Measurements from ENCODE around the gene TMEM140. TPM values are rescaled to one million over a fixed set of nuclear protein-coding genes. Genes with fewer than 3 reads are reported as not detected.

The TMEM140 gene
- total and polyA plus RNA-seq, 2 of the 13 experiments (the other 11 are each of a cell fraction or from before 2014, with no cell fraction given) = 9.2 to 21.7 TPM

GRCh38 chr7:135199439-135199838 is 51.6 kb downstream of the TMEM140 start:
- no peaks in the 10 kb centered on the region for H4K20me1 ChIP-seq (ENCODE audit: insufficient read depth, low read length)
- whole genome bisulfite sequencing (ENCODE audit: low lambda C conversion rate) = 94% methylated on average over 3 of the region's 4 CpGs
- POLR2A ChIA-PET = no interaction called here
- ATAC-seq (no peak), FAIRE-seq (no peak), DNase-seq (ENCODE audit: low spot score) (no peak)
- no peak overlapping the region for H2AFZ ChIP-seq (ENCODE audit: low read length)
- H3K4me3 ChIP-seq (replicated peaks in 1 of 3; ENCODE audit: insufficient read depth in 1 of 3, low read depth in 2 of 3, low read length in 3 of 3) = no peak overlapping the region
- no peak overlapping the region for H3K4me2 ChIP-seq (ENCODE audit: low read depth, low read length)
- no peak overlapping the region for H3K27ac ChIP-seq (ENCODE audit: extremely low read length, insufficient read depth, low read length)
- no TSS peak for BruUV-seq (replicated peaks)
- no peaks in the 10 kb centered on the region for H3K4me1 ChIP-seq (ENCODE audit: insufficient read depth, low read length)
- no peak for TF ChIP-seq SSRP1 (CRISPR knock-in tag; IDR thresholded peaks at IDR 0.05)
- H3K9ac ChIP-seq (ENCODE audit: insufficient read depth, low read depth, low read length) = no peak overlapping the region
- in situ Hi-C loops (cut with HindIII; ENCODE audit: extremely low pct_ligation_motif_present, low pct_unique_long_range_greater_than_20kb) = no loop called here
- no peaks in the 10 kb centered on the region for H3K79me2 ChIP-seq (ENCODE audit: insufficient read depth, low read length)
- peaks cover 35 to 67% of the 10 kb centered on the region in 2 experiments for H3K36me3 ChIP-seq (replicated peaks in 1 of 2; ENCODE audit: control insufficient read depth in 1 of 2, insufficient read depth in 2 of 2, low read length in 2 of 2)
- CTCF ChIA-PET (ENCODE audit: low intra/inter-chr PET ratio, low total read pairs) = no interaction called here
- H3K27me3 ChIP-seq (ENCODE audit: control insufficient read depth in 1 of 2, insufficient read depth in 2 of 2, low read length in 2 of 2) = no peaks in the 10 kb centered on the region
- H3K9me3 ChIP-seq (ENCODE audit: low read length) = no peaks in the 10 kb centered on the region
- intact Hi-C loops (cut with micrococcal nuclease; ENCODE audit: unreplicated experiment) = no loop called here

- intact Hi-C loops (cut with micrococcal nuclease; ENCODE audit: unreplicated experiment) = no loop called here
- Histone ChIP-seq H3K36me3 (replicated peaks in 1 of 2; ENCODE audit: control insufficient read depth in 1 of 2, insufficient read depth in 2 of 2, low read length in 2 of 2) (peaks cover 28 to 63% of the 10 kb centered on the region in 2 experiments), H3K27me3 (ENCODE audit: control insufficient read depth in 1 of 2, insufficient read depth in 2 of 2, low read length in 2 of 2) (no peaks in the 10 kb centered on the region), H3K9me3 (ENCODE audit: low read length) (no peaks in the 10 kb centered on the region), H3K4me2 (ENCODE audit: low read depth, low read length) (no peak overlapping the region), H3K4me1 (ENCODE audit: insufficient read depth, low read length) (no peaks in the 10 kb centered on the region), H2AFZ (ENCODE audit: low read length) (no peak overlapping the region), H4K20me1 (ENCODE audit: insufficient read depth, low read length) (no peaks in the 10 kb centered on the region), H3K9ac (ENCODE audit: insufficient read depth, low read depth, low read length) (no peak overlapping the region), H3K4me3 (replicated peaks in 1 of 3; ENCODE audit: insufficient read depth in 1 of 3, low read depth in 2 of 3, low read length in 3 of 3) (no peak overlapping the region), H3K79me2 (ENCODE audit: insufficient read depth, low read length) (no peaks in the 10 kb centered on the region), H3K27ac (ENCODE audit: extremely low read length, insufficient read depth, low read length) (no peak overlapping the region)
- FAIRE-seq (no peak), ATAC-seq (no peak), DNase-seq (ENCODE audit: low spot score) (no peak)
- no TSS peak for BruUV-seq (replicated peaks)
- in situ Hi-C loops (cut with HindIII; ENCODE audit: extremely low pct_ligation_motif_present, low pct_unique_long_range_greater_than_20kb) = no loop called here
- 98% methylated on average over 3 of the region's 3 CpGs for WGBS (ENCODE audit: low lambda C conversion rate)
- POLR2A ChIA-PET = no interaction called here
- CTCF ChIA-PET (ENCODE audit: low intra/inter-chr PET ratio, low total read pairs) = no interaction called here
- no peak for TF ChIP-seq PLRG1 (conservative IDR thresholded peaks at IDR 0.05)
- no peak for TF ChIP-seq PRDM15 (CRISPR knock-in tag; IDR thresholded peaks at IDR 0.05)
- no peak for TF ChIP-seq NFATC3 (CRISPR knock-in tag; IDR thresholded peaks at IDR 0.05)
These were observed 53.0 kb downstream of the TMEM140 start for GRCh38 chr7:135200821-135201331.
